Progenitor cell of endocrine pancreas (in vitro differentiated cells): Measurements from ENCODE around the gene CYSRT1. TPM values are rescaled to one million over a fixed set of nuclear protein-coding genes. Genes with fewer than 3 reads are reported as not detected.
A peak's percentile ranks its signal among the peaks of the same experiment; 100 is the strongest.

Source experiments
- DNase-seq: peaks from one replicate; pipeline ENCODE4 v3.0.0; 2021; ENCODE audit warnings: low spot score; ENCODE audit not compliant: unreplicated experiment
- H3K27ac Mint-ChIP-seq: 2 replicates; pipeline ENCODE4 v1.8.0; 2021; ENCODE audit warnings: mild to moderate bottlenecking, moderate library complexity, mixed read lengths
- H3K27me3 Mint-ChIP-seq: 2 replicates; pipeline ENCODE4 v1.8.0; 2021; ENCODE audit warnings: mixed read lengths
- H3K36me3 Mint-ChIP-seq: 2 replicates; pipeline ENCODE4 v1.8.0; 2022; ENCODE audit warnings: mixed read lengths; ENCODE audit not compliant: insufficient read depth
- H3K4me1 Mint-ChIP-seq: 2 replicates; pipeline ENCODE4 v1.8.0; 2021; ENCODE audit warnings: low read depth, mixed read lengths
- H3K4me3 Mint-ChIP-seq: 2 replicates; pipeline ENCODE4 v1.8.0; 2021; ENCODE audit warnings: low read depth, mild to moderate bottlenecking, moderate library complexity, mixed read lengths
- H3K9me3 Mint-ChIP-seq: 2 replicates; pipeline ENCODE4 v1.8.0; 2021; ENCODE audit warnings: low read depth, mixed read lengths
- CTCF ChIP-seq: fragments of 200-600 bp; sonication (generic); IDR thresholded peaks from one replicate; pipeline ENCODE4 v1.5.0; 2021; ENCODE audit warnings: antibody characterized with exemption, mild to moderate bottlenecking; ENCODE audit not compliant: unreplicated experiment
- long read RNA-seq: library from polyadenylated mRNA; unstranded; transcript quantifications from one replicate; pipeline ENCODE4 v2.0.0, GENCODE V29; 2020
- total RNA-seq: library from RNA; stranded (reverse); gene quantifications from 2 replicates; pipeline ENCODE4 v1.2.1, GENCODE V29; 2021

The CYSRT1 gene
- 1.2 and 2.7 TPM in 2 replicates for total RNA-seq
- long read RNA-seq, result 0 reads

GRCh38 chr9:137224830-137225694 lies at the start of gene CYSRT1:
TSS of gene CYSRT1 (plus strand) at chr9:137225174. CDS start at chr9:137225622, 448 bp downstream.
- H3K27me3 Mint-ChIP-seq, result no peaks in the 10 kb centered on the region
- no peak for DNase-seq
- TF ChIP-seq CTCF, result no peak
- no peaks in the 10 kb centered on the region for H3K9me3 Mint-ChIP-seq
- H3K4me3 Mint-ChIP-seq, result peak within 1 kb of the TSS; percentile 78
- peak within 1 kb of the TSS; percentile 69 for H3K27ac Mint-ChIP-seq
- H3K36me3 Mint-ChIP-seq, result no peaks in the 10 kb centered on the region
- peaks cover 9% of the 10 kb centered on the region for H3K4me1 Mint-ChIP-seq

GRCh38 chr9:137175345-137175961 lies 49.5 kb upstream of the CYSRT1 start:
- no peak for DNase-seq
- H3K36me3 Mint-ChIP-seq, result peaks cover 4% of the 10 kb centered on the region

GRCh38 chr9:137176302-137177182 lies 48.4 kb upstream of the CYSRT1 start:
- peaks cover 4% of the 10 kb centered on the region for H3K36me3 Mint-ChIP-seq
- no peaks in the 10 kb centered on the region for H3K4me1 Mint-ChIP-seq
- H3K9me3 Mint-ChIP-seq, result no peaks in the 10 kb centered on the region
- no peak overlapping the region for H3K27ac Mint-ChIP-seq
- peaks cover 14% of the 10 kb centered on the region for H3K27me3 Mint-ChIP-seq
- peak; percentile 62 for TF ChIP-seq CTCF
- H3K4me3 Mint-ChIP-seq, result no peak overlapping the region
- DNase-seq, result no peak

More at GRCh38 chr9:137175345-137175961, 49.5 kb upstream of the CYSRT1 start:
- Mint-ChIP-seq H3K27me3 (peaks cover 18% of the 10 kb centered on the region), H3K4me3 (no peak overlapping the region), H3K4me1 (no peaks in the 10 kb centered on the region), H3K27ac (no peak overlapping the region), H3K9me3 (no peaks in the 10 kb centered on the region)
- peak; percentile 7 for TF ChIP-seq CTCF

- no peak for DNase-seq
- Mint-ChIP-seq H3K27me3 (peaks cover 9% of the 10 kb centered on the region), H3K36me3 (peaks cover 7% of the 10 kb centered on the region), H3K9me3 (no peaks in the 10 kb centered on the region), H3K27ac (no peak overlapping the region), H3K4me3 (no peak overlapping the region), H3K4me1 (no peaks in the 10 kb centered on the region)
- TF ChIP-seq CTCF, result no peak
Measured at GRCh38 chr9:137178201-137178938, 46.6 kb upstream of the CYSRT1 start.
